ENCODE measurements around the gene MEG3.

Gene MEG3

DNA sequence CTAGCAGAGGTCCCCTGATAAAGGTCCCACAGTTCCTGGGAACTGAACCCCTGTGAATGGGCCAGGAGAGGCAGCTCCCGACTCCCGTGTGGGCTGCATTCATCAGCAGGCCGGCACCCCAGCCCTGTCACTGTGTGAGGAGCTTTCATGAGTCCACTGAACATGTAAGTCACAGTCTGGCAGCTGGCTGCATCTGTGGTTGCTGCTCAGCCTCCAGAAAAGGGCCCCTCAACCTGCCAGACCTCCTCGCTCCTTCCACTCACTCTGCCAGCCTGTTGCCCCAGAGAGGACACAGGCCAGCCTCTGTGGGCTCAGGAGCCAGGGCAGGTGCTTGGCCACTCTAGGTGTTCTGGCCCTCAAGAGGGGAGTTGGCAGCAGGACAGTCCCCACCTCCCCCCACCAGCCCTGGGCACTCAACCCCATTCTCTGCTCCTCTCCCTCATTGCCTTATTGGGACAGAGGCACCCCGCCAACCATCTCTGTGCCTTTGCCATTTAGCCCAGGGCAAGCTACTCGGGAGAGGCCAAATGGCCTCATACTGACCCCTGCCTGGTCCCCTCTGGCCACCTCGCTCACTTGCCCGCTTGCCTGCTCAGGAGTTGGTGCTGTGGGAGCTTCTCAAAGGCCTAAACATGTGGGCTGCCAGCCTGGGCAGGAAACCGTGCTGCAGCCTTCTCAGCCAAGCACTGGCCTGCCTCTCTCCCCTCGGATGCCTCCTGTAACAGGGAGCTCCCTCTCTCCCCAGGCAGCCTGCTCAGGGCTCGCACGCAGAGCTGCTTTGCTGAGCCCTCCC, 75.7 kb downstream of the MEG3 start:
- no peak for DNase-seq

DNA sequence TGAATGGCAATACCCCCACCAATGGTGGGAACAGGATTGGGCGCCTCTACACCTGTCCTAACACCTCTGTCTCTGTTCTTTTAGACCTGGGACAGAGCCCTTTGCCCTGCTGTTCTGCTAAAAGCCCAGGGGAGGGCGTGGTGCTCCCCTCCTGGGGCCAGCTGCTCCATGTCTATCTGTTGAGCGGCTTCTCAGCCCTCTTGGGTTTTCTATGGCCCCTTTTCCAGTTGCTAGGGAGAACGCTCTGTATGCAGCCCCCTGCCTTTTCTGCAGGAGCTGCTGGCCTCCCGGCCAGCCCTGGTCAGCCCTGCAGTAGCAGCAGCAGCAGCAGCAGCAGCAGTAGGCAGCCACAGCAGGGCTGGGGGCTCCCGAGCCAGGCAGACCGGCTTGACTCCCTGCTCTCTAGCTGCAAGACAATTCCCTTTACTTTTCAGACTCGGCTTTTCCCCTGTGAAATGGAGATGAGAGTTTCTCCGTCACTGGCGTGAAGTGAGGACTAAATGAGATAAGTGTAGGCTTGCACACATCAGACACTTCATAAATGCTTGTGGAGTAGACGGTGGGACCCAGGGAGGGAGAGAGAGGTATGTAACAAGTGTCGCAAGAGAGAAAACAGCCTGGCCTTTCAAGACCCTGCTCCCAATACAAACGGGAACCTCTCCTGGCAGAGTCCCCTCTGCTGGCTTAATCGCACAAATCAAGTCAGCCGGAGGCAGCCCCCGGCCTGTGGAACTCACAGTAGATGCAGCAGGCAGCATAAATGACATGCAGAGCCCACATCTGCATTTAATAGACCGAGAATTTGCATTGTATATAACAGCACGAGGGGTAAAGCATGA, 76.6 kb downstream of the MEG3 start:
- no peak for DNase-seq

DNA sequence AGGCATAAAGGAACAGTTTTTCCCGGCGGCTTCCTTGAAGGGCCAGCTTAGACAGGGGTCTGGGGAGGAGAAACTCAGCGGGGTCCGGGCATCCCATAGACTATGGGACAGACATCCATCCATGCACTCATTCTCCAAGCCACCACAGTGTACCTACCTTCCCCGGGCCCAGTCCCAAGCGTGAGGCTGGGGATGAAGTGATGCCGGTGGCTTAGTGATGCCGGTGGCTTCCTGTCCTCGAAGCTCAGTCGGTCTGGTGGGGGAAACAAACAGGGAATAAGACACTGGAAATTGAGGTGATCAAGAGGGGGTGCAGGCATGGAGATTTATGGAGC, 77.2 kb downstream of the MEG3 start:
- no peak for DNase-seq

DNA sequence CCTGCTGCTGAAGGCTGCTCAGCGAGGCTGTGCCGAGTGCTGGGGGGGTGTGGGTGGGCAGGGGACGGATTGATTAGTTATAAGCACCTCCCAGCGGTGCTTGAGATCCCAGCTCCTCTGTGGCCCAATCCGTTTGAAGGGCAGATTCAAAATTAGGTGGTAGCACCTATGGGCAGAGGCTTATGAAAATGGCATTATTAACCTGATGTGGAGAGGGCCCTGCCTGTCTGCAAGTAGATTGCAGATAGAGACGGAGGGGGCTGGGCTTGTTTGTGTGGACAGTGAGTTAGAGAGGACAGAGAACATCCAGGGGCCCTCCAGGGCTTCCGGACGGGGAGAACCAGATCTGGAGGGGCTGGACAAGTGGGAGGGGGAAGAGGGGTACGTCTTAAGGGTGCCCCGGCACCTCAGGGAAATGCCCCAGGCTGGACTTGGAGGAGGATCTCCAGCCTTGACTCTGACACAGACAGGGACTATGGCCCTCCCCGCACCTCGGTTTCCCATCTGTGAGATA, 77.8 kb downstream of the MEG3 start, which contains the start of gene RTL1:
TSS of gene RTL1 (minus strand) at position 51 of the 514 bp plus-strand sequence. CDS start 18,934 bp downstream, outside the sequence.
- DNase-seq: no peak

DNA sequence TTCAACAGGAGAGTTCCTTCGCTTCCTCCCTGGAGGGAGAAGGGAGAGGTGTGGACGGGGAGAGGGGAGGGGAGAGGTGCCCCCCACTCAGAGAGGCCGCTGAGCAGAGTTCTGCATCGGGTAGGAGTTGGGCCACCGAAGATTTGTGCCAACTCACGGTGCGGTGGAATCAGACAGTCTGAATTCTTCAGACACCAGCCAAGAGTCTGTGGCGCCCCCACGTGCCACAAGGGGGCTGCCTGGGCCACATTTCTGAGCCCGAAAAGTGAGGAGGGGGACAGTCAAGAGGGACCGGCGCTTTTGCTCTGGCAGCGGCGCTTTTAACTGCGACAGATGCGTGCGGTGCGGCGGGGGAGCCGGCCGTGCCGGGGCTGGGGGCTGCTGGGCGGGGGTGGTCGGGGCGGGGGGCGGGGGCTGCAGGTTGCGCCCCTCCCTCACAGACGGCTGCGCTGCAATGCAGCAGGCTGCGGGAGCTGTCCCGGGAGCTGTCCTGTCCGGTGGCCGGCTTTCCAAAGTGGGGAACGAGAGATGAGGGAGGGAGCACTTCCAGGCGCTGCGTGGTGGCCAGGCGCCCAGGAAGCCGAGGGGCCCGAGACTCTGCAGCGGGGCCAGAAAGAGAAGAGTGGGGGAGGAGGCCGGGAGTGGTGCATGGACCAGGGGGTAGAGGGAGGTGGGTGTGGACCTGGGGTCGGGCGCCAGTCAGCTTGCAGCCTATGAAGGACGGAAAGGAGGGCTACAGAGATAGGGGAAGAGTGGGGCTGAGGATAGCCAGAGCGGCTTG, 78.6 kb downstream of the MEG3 start:
- DNase-seq: no peak

DNA sequence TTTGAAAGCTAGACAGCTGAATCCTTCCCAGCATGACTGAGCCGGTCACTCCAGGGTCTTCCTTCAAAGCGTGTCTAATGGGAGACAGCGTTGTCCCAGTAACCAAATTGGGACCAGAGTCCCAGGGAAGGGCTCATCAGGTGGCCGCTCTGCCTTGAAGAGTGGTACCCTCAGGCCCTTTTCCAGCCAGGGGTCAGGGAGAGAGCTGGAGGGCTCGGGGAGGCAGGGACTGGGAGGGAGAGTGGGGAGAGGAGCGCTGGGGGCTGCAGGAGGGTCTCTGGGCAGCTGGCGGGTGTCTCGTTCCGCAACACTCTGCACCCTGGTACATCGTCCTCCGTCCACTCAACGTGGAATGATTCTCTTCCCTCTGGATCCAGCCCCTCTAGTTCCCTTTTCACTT, 79.2 kb downstream of the MEG3 start:
- no peak for DNase-seq

DNA sequence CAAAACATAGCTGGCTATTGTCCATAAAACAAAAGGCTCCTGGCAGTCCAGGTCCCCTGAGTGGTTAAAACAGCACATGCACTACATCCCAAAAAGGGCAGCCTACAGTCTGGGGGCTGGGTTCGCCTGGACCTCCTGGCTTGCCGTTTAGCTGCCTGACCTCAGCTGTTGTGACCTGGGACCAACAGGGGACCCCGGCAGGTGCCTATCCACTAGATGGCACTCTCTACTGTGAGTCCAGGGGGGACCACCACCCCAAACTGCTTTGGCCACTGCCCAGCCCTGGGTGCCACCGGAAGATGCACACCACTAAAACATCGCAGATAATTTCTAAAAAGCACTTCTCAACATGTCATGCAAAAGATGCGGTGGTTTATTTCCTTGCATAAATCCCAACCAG, 80.5 kb downstream of the MEG3 start:
- no peak for DNase-seq

DNA sequence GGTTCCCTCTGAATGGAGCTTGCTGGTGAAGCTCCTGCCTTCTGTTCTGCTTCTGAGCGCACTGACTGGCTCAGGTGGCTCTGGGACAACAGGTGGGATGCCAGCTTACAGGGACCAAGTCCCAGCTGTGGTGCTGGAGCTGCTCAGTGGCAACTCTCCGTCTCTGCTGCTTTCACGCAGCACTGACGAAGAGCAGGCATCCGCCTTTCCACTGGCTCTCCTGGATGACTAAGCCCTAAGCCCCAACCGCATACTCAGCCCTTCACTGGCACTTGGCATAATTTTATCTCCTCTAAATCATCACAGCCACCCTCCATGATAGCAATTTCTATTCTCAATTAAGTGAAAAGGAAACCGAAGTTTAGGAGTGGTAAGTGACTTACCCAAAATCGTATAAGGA, 81.3 kb downstream of the MEG3 start:
- DNase-seq: no peak

DNA sequence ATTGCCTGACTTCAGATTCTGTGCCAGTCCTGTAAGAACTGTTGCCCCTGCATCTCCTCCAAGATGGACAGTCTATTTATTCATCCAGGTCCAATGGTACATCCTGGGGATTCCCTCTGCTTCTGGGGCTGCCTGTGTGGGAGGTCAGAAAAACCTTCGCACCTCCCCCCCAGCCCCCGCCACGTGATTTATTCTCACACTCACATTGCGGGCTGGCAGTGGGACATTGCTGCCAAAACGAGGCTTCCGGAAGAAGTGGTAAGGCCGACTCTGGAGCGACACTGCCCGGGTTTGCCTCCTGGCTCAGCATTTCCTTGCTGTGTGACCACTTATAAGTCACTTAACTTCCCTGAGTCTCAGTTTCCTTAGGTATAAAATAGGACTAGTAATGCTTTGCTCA, 83.5 kb downstream of the MEG3 start:
- DNase-seq: no peak

Data from stimulated activated CD4-positive, alpha-beta T cell treated with anti-CD3 and anti-CD28 coated beads, Interleukin-15, amount 100 ng/mL, for 24 hours (primary cell).